ENCODE measurements around the gene PDE4B. TPM values are rescaled to one million over a fixed set of nuclear protein-coding genes. Genes with fewer than 3 reads are reported as not detected.

PDE4B gene
- total and polyA plus RNA-seq, 2 of the 13 experiments (the other 11 are each of a cell fraction or from before 2014, with no cell fraction given), result not detected

DNA sequence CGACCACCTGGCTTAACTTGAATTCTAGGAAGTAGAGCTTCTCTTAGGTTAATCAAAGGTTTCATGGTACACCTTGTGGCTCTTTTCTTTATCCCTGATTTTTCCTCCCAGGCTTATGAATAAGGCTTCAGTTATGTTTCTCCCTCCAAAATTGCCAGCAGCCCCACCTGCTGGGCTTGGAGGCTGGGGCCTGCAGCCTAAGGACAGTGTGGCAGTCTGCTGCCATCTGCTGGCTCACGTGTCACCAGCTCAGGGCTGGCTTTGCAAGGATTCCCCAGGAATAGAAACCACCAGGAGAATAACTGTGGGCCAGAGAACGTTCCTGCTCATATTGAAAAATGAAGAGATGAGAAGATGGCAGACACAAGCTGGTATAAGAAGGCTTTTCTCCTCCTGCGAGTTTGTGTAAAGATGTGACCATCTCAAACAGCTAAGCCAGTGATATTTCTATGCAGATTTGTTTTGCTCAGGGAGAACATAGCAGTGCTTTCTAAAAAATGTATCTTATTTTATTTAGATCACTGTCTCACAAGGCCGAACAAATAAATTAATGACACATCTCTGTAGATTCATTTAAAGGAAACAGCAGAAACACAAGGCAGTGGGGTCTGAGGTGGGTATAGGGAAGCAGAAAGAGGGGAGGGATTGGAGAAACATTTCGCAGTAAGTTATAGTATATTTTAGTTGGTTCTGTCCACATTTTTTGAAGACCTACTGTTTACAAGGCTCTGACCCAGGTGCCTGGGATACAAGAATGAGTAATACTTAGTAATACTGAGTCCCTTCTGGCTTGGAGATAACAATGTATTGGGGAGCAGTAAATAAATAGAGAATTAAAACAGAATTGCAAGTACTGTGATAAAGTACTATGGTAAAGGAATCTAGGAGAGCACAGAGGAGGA lies 450.2 kb downstream of the PDE4B start (continued):
- TF ChIP-seq AKAP8 (CRISPR knock-in tag; IDR thresholded peaks at IDR 0.05), result no peak
- no peak for TF ChIP-seq HCFC1 (IDR thresholded peaks at IDR 0.05; ENCODE audit: low read depth, low read length)
- peak; percentile 96 for TF ChIP-seq STAG1 (CRISPR knock-in tag; IDR thresholded peaks at IDR 0.05)
- TF ChIP-seq, protein P1, sequence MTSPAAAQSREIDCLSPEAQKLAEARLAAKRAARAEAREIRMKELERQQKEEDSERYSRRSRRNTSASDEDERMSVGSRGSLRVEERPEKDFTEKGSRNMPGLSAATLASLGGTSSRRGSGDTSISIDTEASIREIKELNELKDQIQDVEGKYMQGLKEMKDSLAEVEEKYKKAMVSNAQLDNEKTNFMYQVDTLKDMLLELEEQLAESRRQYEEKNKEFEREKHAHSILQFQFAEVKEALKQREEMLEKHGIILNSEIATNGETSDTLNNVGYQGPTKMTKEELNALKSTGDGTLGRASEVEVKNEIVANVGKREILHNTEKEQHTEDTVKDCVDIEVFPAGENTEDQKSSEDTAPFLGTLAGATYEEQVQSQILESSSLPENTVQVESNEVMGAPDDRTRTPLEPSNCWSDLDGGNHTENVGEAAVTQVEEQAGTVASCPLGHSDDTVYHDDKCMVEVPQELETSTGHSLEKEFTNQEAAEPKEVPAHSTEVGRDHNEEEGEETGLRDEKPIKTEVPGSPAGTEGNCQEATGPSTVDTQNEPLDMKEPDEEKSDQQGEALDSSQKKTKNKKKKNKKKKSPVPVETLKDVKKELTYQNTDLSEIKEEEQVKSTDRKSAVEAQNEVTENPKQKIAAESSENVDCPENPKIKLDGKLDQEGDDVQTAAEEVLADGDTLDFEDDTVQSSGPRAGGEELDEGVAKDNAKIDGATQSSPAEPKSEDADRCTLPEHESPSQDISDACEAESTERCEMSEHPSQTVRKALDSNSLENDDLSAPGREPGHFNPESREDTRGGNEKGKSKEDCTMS (CRISPR knock-in tag; conservative IDR thresholded peaks at IDR 0.05), result no peak
- TF ChIP-seq ZNF580 (CRISPR knock-in tag; IDR thresholded peaks at IDR 0.05; ENCODE audit: borderline replicate concordance, low read depth), result peak; percentile 35; the same call in 1 of the 2 replicates
- no peak for TF ChIP-seq MBD4 (IDR thresholded peaks at IDR 0.05; ENCODE audit: borderline replicate concordance, low read length)
- TF ChIP-seq FOXK1 (CRISPR knock-in tag; IDR thresholded peaks at IDR 0.05; ENCODE audit: borderline replicate concordance, low read depth), result no peak
- TF ChIP-seq ZNF678 (CRISPR knock-in tag; IDR thresholded peaks at IDR 0.05), result no peak
- TF ChIP-seq TBP (CRISPR knock-in tag; IDR thresholded peaks at IDR 0.05), result no peak
- no peak for TF ChIP-seq ZNF256 (CRISPR knock-in tag; conservative IDR thresholded peaks at IDR 0.05)
- TF ChIP-seq ZNF563 (CRISPR knock-in tag; IDR thresholded peaks at IDR 0.05), result no peak
- 0 out of 2 replicates have a peak, but pooled peaks have one; percentile 29 for TF ChIP-seq IRF2 (CRISPR knock-in tag; IDR thresholded peaks at IDR 0.05)
- TF ChIP-seq HINFP (CRISPR knock-in tag; IDR thresholded peaks at IDR 0.05; ENCODE audit: low read depth), result no peak
- no peak for TF ChIP-seq MAF1 (CRISPR knock-in tag; IDR thresholded peaks at IDR 0.05; ENCODE audit: borderline replicate concordance)
- TF ChIP-seq, protein P2, sequence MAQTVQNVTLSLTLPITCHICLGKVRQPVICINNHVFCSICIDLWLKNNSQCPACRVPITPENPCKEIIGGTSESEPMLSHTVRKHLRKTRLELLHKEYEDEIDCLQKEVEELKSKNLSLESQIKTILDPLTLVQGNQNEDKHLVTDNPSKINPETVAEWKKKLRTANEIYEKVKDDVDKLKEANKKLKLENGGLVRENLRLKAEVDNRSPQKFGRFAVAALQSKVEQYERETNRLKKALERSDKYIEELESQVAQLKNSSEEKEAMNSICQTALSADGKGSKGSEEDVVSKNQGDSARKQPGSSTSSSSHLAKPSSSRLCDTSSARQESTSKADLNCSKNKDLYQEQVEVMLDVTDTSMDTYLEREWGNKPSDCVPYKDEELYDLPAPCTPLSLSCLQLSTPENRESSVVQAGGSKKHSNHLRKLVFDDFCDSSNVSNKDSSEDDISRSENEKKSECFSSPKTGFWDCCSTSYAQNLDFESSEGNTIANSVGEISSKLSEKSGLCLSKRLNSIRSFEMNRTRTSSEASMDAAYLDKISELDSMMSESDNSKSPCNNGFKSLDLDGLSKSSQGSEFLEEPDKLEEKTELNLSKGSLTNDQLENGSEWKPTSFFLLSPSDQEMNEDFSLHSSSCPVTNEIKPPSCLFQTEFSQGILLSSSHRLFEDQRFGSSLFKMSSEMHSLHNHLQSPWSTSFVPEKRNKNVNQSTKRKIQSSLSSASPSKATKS (CRISPR knock-in tag; IDR thresholded peaks at IDR 0.05), result no peak
- 0 out of 2 replicates have a peak, but pooled peaks have one; percentile 24 for TF ChIP-seq HOMEZ (CRISPR knock-in tag; IDR thresholded peaks at IDR 0.05; ENCODE audit: low read depth)
- TF ChIP-seq ZNF180 (CRISPR knock-in tag; IDR thresholded peaks at IDR 0.05; ENCODE audit: borderline replicate concordance, low read depth), result no peak
- no peak for TF ChIP-seq MEIS1 (CRISPR knock-in tag; IDR thresholded peaks at IDR 0.05; ENCODE audit: borderline replicate concordance)
- no peak for TF ChIP-seq LBX2 (CRISPR knock-in tag; IDR thresholded peaks at IDR 0.05; ENCODE audit: borderline replicate concordance)
- no peak for TF ChIP-seq ZNF264 (CRISPR knock-in tag; IDR thresholded peaks at IDR 0.05)
- no peak for TF ChIP-seq ZNF383 (CRISPR knock-in tag; IDR thresholded peaks at IDR 0.05; ENCODE audit: borderline replicate concordance)

Measured in HepG2 (cell line).